HepG2 (cell line): ENCODE measurements around the gene RPUSD3. TPM values are rescaled to one million over a fixed set of nuclear protein-coding genes. Genes with fewer than 3 reads are reported as not detected.

Experiments
- ATAC-seq: fragments of 200-7000 bp; cut with Tn5 transposase; 3 replicates; pipeline ENCODE4 v1.9.1; 2020; ENCODE audit warnings: mild to moderate bottlenecking, moderate library complexity
- BruUV-seq: library from RNA; stranded (reverse); fragments of 400-500 nt; replicated peaks from 2 replicates; lab custom pipeline; 2021; lab: Mats Ljungman, UMichigan
- CTCF ChIA-PET: fragments of 300-600 bp; formaldehyde crosslinking; extraction: SDS; loops from one replicate; lab custom pipeline; 2021; ENCODE audit warnings: low total read pairs, inconsistent platforms, low intra/inter-chr PET ratio; lab: Yijun Ruan, JAX
- POLR2A ChIA-PET: fragments of 350-600 bp; sonication (Branson Sonifier 250); formaldehyde crosslinking; loops from one replicate; lab custom pipeline; 2020; ENCODE audit warnings: antibody characterized with exemption, inconsistent platforms; lab: Yijun Ruan, JAX
- DNase-seq: peaks from one replicate; pipeline ENCODE4 v3.0.0-alpha.2; 2015; ENCODE audit warnings: low spot score
- FAIRE-seq: peaks from 3 replicates; lab custom pipeline; 2011; peaks lifted over from hg19 to GRCh38; lab: Jason Lieb, UNC
- H2AFZ ChIP-seq: one replicate; pipeline ENCODE4 v1.6.1; 2011; ENCODE audit warnings: low read length, inconsistent platforms
- H3K27ac ChIP-seq: fragments of 300-600 bp; 3 replicates; pipeline ENCODE4 v1.8.0; 2011; ENCODE audit warnings: mixed run types, mild to moderate bottlenecking, mixed read lengths, low read length, inconsistent platforms; ENCODE audit not compliant: insufficient read depth; ENCODE audit errors: extremely low read length
- H3K27me3 ChIP-seq, 2 experiments: fragments of 200-600 bp in 1 of 2; 2 replicates in 1 of 2; 3 replicates in 1 of 2; pipeline versions ENCODE4 v1.6.0 to v1.8.0; 2011; ENCODE audit warnings: low read length in 2 of 2, mild to moderate bottlenecking in 2 of 2, moderate library complexity in 2 of 2, inconsistent platforms in 1 of 2; ENCODE audit not compliant: insufficient read depth in 2 of 2, control insufficient read depth in 1 of 2
- H3K36me3 ChIP-seq, 2 experiments: fragments of 200-600 bp in 1 of 2; replicated peaks in 1 of 2; 2 replicates in 1 of 2; 3 replicates in 1 of 2; pipeline versions ENCODE4 v1.5.1 to v1.8.0; 2011; ENCODE audit warnings: low read length in 2 of 2, inconsistent platforms in 1 of 2; ENCODE audit not compliant: insufficient read depth in 2 of 2, control insufficient read depth in 1 of 2
- H3K4me1 ChIP-seq: 2 replicates; pipeline ENCODE4 v1.5.1; 2012; ENCODE audit warnings: low read length, inconsistent platforms; ENCODE audit not compliant: insufficient read depth
- H3K4me2 ChIP-seq: 2 replicates; pipeline ENCODE4 v1.6.0; 2011; ENCODE audit warnings: low read depth, low read length, inconsistent platforms
- H3K4me3 ChIP-seq, 3 experiments: fragments of 200-600 bp in 1 of 3; sonication (generic), shearing (Covaris generic) in 1 of 3; replicated peaks in 1 of 3; 2 replicates each; pipeline ENCODE4 v1.5.1; 2011 to 2016; ENCODE audit warnings: low read length in 3 of 3, inconsistent platforms in 2 of 3, low read depth in 2 of 3, mild to moderate bottlenecking in 2 of 3, control low read depth in 1 of 3, mixed read lengths in 1 of 3; ENCODE audit not compliant: insufficient read depth in 1 of 3
- H3K79me2 ChIP-seq: one replicate; pipeline ENCODE4 v1.6.1; 2011; ENCODE audit warnings: low read length, inconsistent platforms; ENCODE audit not compliant: insufficient read depth
- H3K9ac ChIP-seq: 2 replicates; pipeline ENCODE4 v1.6.0; 2011; ENCODE audit warnings: mild to moderate bottlenecking, low read depth, low read length, inconsistent platforms; ENCODE audit not compliant: insufficient read depth
- H3K9me3 ChIP-seq: 2 replicates; pipeline ENCODE4 v1.5.1; 2012; ENCODE audit warnings: mild to moderate bottlenecking, low read length
- H4K20me1 ChIP-seq: 2 replicates; pipeline ENCODE4 v1.6.0; 2011; ENCODE audit warnings: inconsistent platforms, mild to moderate bottlenecking, low read length, moderate library complexity; ENCODE audit not compliant: insufficient read depth
- DMAP1 ChIP-seq: IDR thresholded peaks from 2 replicates; pipeline ENCODE4 v1.6.1; 2016
- GLI4 ChIP-seq: sonication (generic); formaldehyde crosslinking; IDR thresholded peaks from 2 replicates; pipeline ENCODE4 v1.5.1; 2020; ENCODE audit warnings: missing genetic modification reagents, mild to moderate bottlenecking, moderate library complexity, borderline replicate concordance
- GMEB2 ChIP-seq: IDR thresholded peaks from 2 replicates; pipeline ENCODE4 v1.6.1; 2016; ENCODE audit warnings: missing biosample characterization, missing genetic modification reagents, low read depth
- MAF1 ChIP-seq: sonication (generic); formaldehyde crosslinking; IDR thresholded peaks from 2 replicates; pipeline ENCODE4 v1.5.0; 2020; ENCODE audit warnings: missing genetic modification reagents, borderline replicate concordance
- NFRKB ChIP-seq: fragments of 450-650 bp; IDR thresholded peaks from 2 replicates; pipeline ENCODE4 v1.6.1; 2017
- ZFY ChIP-seq: sonication (generic); formaldehyde crosslinking; IDR thresholded peaks from 2 replicates; pipeline ENCODE4 v1.4.0; 2020; ENCODE audit warnings: missing genetic modification reagents
- ZNF280B ChIP-seq: sonication (generic); formaldehyde crosslinking; IDR thresholded peaks from 2 replicates; pipeline ENCODE4 v1.5.0; 2020; ENCODE audit warnings: missing genetic modification reagents, mild to moderate bottlenecking, borderline replicate concordance
- ZNF652 ChIP-seq: IDR thresholded peaks from 2 replicates; pipeline ENCODE4 v1.6.1; 2016; ENCODE audit warnings: low read depth, borderline replicate concordance
- ZNF687 ChIP-seq: sonication (generic); formaldehyde crosslinking; IDR thresholded peaks from 2 replicates; pipeline ENCODE4 v1.5.1; 2020; ENCODE audit warnings: mild to moderate bottlenecking, missing genetic modification reagents, moderate library complexity
- ZNF691 ChIP-seq: sonication (generic); formaldehyde crosslinking; IDR thresholded peaks from 2 replicates; pipeline ENCODE4 v1.4.0; 2020; ENCODE audit warnings: missing genetic modification reagents, low read depth, mild to moderate bottlenecking, borderline replicate concordance
- ZNF720 ChIP-seq: sonication (generic); formaldehyde crosslinking; IDR thresholded peaks from 2 replicates; pipeline ENCODE4 v1.4.0; 2020; ENCODE audit warnings: missing genetic modification reagents
- WGBS: methylation state at CpG from one replicate; pipeline ENCODE4 v1.1.6; 2017; ENCODE audit warnings: low lambda C conversion rate; 5-methylcytosine and 5-hydroxymethylcytosine counted together
- in situ Hi-C: cut with HindIII; loops from 2 replicates; pipeline ENCODE4 v1.10.0; 2017; ENCODE audit warnings: low pct_unique_long_range_greater_than_20kb; ENCODE audit not compliant: extremely low pct_ligation_motif_present
- intact Hi-C: fragments of 100-400 bp; cut with micrococcal nuclease; formaldehyde crosslinking; loops from one replicate; pipeline ENCODE4 v1.10.0; 2022; ENCODE audit not compliant: unreplicated experiment
- polyA plus RNA-seq, 8 experiments: library from polyadenylated mRNA; depleted of rRNA in 3 of 8; stranded (reverse) in 7 of 8; unstranded in 1 of 8; fragments of >200 nt; fragmentation: Illumina TruSeq in 4 of 8; extraction: Trizol in 4 of 8; gene quantifications; 2 replicates each; pipeline versions ENCODE4 v1.2.1 to v1.2.3, GENCODE V29; 2011 to 2016; ENCODE audit warnings: low read depth in 4 of 8, missing spikeins in 1 of 8, mixed read lengths in 1 of 8; ENCODE audit not compliant: insufficient read depth in 1 of 8
- total RNA-seq, 5 experiments: library from RNA; depleted of rRNA; stranded (reverse); fragments of >200 nt; fragmentation: Illumina TruSeq; extraction: Trizol; gene quantifications; 2 replicates each; pipeline ENCODE4 v1.2.3, GENCODE V29; 2016; ENCODE audit warnings: low read depth in 1 of 5

The RPUSD3 gene
- total and polyA plus RNA-seq, 2 of the 13 experiments (the other 11 are each of a cell fraction or from before 2014, with no cell fraction given): 32.1 to 48.7 TPM

- H3K4me1 ChIP-seq: peaks cover 50% of the 10 kb centered on the region
- peak within 1 kb of the TSS; percentile 98 for H3K9ac ChIP-seq
- H3K79me2 ChIP-seq: peaks cover 26% of the 10 kb centered on the region
- no peaks in the 10 kb centered on the region for H4K20me1 ChIP-seq
- POLR2A ChIA-PET: interaction anchor here (0.8 to 3.8 kb wide), 12 partner anchors 7 to 98 kb away, joined by 3 to 36 read pairs (median 6); partner anchors contain the start of genes ARPC4, CIDEC, CRELD1 and IL17RC
- CTCF ChIA-PET: no interaction called here
- H3K9me3 ChIP-seq: no peaks in the 10 kb centered on the region
- H3K4me2 ChIP-seq: peak within 1 kb of the TSS; percentile 76
- DNase-seq: peak; percentile 77
- peak within 1 kb of the TSS; percentile 92 for H3K27ac ChIP-seq
- under 1% methylated on average over 42 of the region's 62 CpGs for WGBS
- no peaks in the 10 kb centered on the region; a peak in 1 of 5 replicates for H3K27me3 ChIP-seq
- ATAC-seq: peak; percentile 85
- intact Hi-C loops (loop anchor here (1.0 kb wide), 1 partner anchor 28 kb away; no protein-coding TSS in a partner anchor), in situ Hi-C loops (no loop called here)
- H3K4me3 ChIP-seq: peak within 1 kb of the TSS; percentile 85 to 99 (median 98)
- TSS peak; percentile 77 for BruUV-seq
- H3K36me3 ChIP-seq: peaks cover 3 to 9% of the 10 kb centered on the region in 2 experiments; a peak in 4 of 5 replicates
- H2AFZ ChIP-seq: no peak within 1 kb of the TSS
- no peak for FAIRE-seq
- TF ChIP-seq ZNF691 (peak; percentile 60), ZNF652 (CRISPR knock-in tag) (no peak), MAF1 (CRISPR knock-in tag) (0 out of 2 replicates have a peak, but pooled peaks have one; percentile 30), DMAP1 (CRISPR knock-in tag) (peak; percentile 96), ZNF280B (CRISPR knock-in tag) (peak; percentile 92), NFRKB (no peak), ZNF687 (CRISPR knock-in tag) (peak; percentile 92), GMEB2 (CRISPR knock-in tag) (no peak), ZNF720 (CRISPR knock-in tag) (no peak), ZFY (CRISPR knock-in tag) (peak; percentile 97), GLI4 (peak; percentile 94; the same call in 1 of the 2 replicates)
Observed at GRCh38 chr3:9890249-9891071, 46.7 kb upstream of the RPUSD3 start, which contains the start of gene JAGN1. JAGN1 (plus strand) TSS chr3:9890610; CDS start chr3:9890723, 113 bp downstream.
